Tibial nerve (tissue), 4 donors: ENCODE data around the gene SLC38A1.

ENCODE experiments used
- CTCF ChIP-seq, 5 experiments: fragments of 200-600 bp in 3 of 5; fragments of 450-650 bp in 2 of 5; sonication (generic) in 3 of 5; IDR thresholded peaks; one replicate each; pipeline ENCODE4 v1.5.1; 2016 to 2019; ENCODE audit warnings: antibody characterized with exemption in 5 of 5, mild to moderate bottlenecking in 3 of 5, moderate library complexity in 2 of 5
- EP300 ChIP-seq, 2 donors: sonication (generic); formaldehyde crosslinking; IDR thresholded peaks; one replicate each; pipeline ENCODE4 v1.6.1; 2017; ENCODE audit warnings: antibody characterized with exemption in 2 of 2, mild to moderate bottlenecking in 1 of 2
- POLR2A ChIP-seq, 2 donors: fragments of 450-650 bp; IDR thresholded peaks; one replicate each; pipeline ENCODE4 v1.6.1; 2017; ENCODE audit warnings: antibody characterized with exemption in 2 of 2, mild to moderate bottlenecking in 2 of 2, moderate library complexity in 2 of 2

- no peak for TF ChIP-seq CTCF (IDR thresholded peaks at IDR 0.05)
- no peak for TF ChIP-seq POLR2A (IDR thresholded peaks at IDR 0.05)
- TF ChIP-seq EP300 (IDR thresholded peaks at IDR 0.05), result no peak
Measured at GRCh38 chr12:46154221-46154985, 114.4 kb downstream of the SLC38A1 start.
